Measurements from ENCODE around the gene TLE4.

- no peak for TF ChIP-seq CTCF (IDR thresholded peaks at IDR 0.05)
- no peak for TF ChIP-seq POLR2A (IDR thresholded peaks at IDR 0.05)
Observed at GRCh38 chr9:79700607-79701360, 129.0 kb downstream of the TLE4 start.

Data from breast epithelium (tissue), 3 donors.